Esophagus muscularis mucosa (tissue), 4 donors: ENCODE measurements around the gene UFC1. TPM values are rescaled to one million over a fixed set of nuclear protein-coding genes. Genes with fewer than 3 reads are reported as not detected.

Source experiments
- DNase-seq: peaks from one replicate; pipeline ENCODE4 v3.0.0-alpha.2; 2017; ENCODE audit errors: extremely low spot score
- H3K27ac ChIP-seq, 4 donors: fragments of 200-600 bp; sonication (generic); replicated peaks in 1 of 4; 1 replicate in 3 of 4; 2 replicates in 1 of 4; pipeline ENCODE4 v1.5.1; 2016 to 2019; ENCODE audit warnings: mild to moderate bottlenecking in 1 of 4
- H3K27me3 ChIP-seq, 4 donors: fragments of 200-600 bp; sonication (generic); one replicate each; pipeline versions ENCODE4 v1.5.1 to v1.6.0; 2016 to 2019
- H3K36me3 ChIP-seq, 4 donors: fragments of 200-600 bp; sonication (generic); one replicate each; pipeline ENCODE4 v1.5.1; 2016 to 2019
- H3K4me1 ChIP-seq, 4 donors: fragments of 200-600 bp; sonication (generic); one replicate each; pipeline ENCODE4 v1.5.1; 2016 to 2019
- H3K4me3 ChIP-seq, 4 donors: fragments of 200-600 bp; sonication (generic); 1 replicate in 2 of 4; 2 replicates in 2 of 4; pipeline ENCODE4 v1.5.1; 2016 to 2019; ENCODE audit warnings: mild to moderate bottlenecking in 4 of 4, moderate library complexity in 1 of 4
- H3K9me3 ChIP-seq, 4 donors: fragments of 200-600 bp; sonication (generic); 1 replicate in 3 of 4; 2 replicates in 1 of 4; pipeline ENCODE4 v1.5.1; 2016 to 2019
- EP300 ChIP-seq: sonication (generic); formaldehyde crosslinking; IDR thresholded peaks from one replicate; pipeline ENCODE4 v1.6.1; 2017; ENCODE audit warnings: antibody characterized with exemption
- POLR2A ChIP-seq: fragments of 450-650 bp; IDR thresholded peaks from one replicate; pipeline ENCODE4 v1.6.1; 2017; ENCODE audit warnings: antibody characterized with exemption, moderate library complexity, mild to moderate bottlenecking, low read depth
- POLR2AphosphoS5 ChIP-seq, 2 donors: sonication (generic); formaldehyde crosslinking; IDR thresholded peaks; one replicate each; pipeline ENCODE4 v1.6.1; 2017; ENCODE audit warnings: antibody characterized with exemption in 2 of 2
- WGBS: methylation state at CpG from one replicate; pipeline ENCODE4 v1.1.5; 2018; 5-methylcytosine and 5-hydroxymethylcytosine counted together
- intact Hi-C: fragments of 100-400 bp; cut with DNase I; formaldehyde crosslinking; loops from one replicate; pipeline ENCODE4 v1.15.1; 2023
- total RNA-seq, 4 donors: library from RNA; depleted of rRNA; stranded (reverse); fragments of >200 nt; gene quantifications; one replicate each; pipeline versions ENCODE4 v1.1.0 to v1.2.1, GENCODE V29; 2016
- TF ChIP-seq, protein P1 (sequence below), 3 experiments: fragments of 200-600 bp in 2 of 3; fragments of 450-650 bp in 1 of 3; sonication (generic) in 2 of 3; IDR thresholded peaks; one replicate each; pipeline ENCODE4 v1.5.1; 2017 to 2019; ENCODE audit warnings: antibody characterized with exemption in 3 of 3, mild to moderate bottlenecking in 2 of 3, moderate library complexity in 1 of 3

Gene UFC1
- total RNA-seq, 4 donors from 2014 or later = 62.8 to 86.1 (median 71.6) TPM

DNA sequence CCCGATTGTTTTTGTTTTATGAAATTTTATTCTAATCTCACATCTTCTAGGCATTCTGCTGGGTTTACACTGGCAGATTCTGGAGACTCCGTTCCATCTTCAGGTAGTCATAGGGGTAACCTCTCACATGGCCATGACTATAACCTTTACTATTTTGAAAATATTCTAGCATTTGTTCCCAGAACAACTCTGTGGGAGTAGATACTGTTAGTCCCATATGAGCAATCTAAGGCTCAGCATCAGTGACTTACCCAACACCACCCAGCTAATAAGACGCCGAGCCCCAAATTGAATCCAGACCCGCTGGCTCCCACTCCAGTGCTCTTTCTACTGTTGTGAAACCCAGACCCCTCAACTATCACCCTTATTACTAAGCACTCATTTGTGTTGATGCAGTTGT, 35.3 kb downstream of the UFC1 start:
- no peak for DNase-seq
- peaks cover 0 to 39% (median 17%) of the 10 kb centered on the region in 4 donors for H3K36me3 ChIP-seq
- no peak overlapping the region for H3K4me3 ChIP-seq
- intact Hi-C loops = no loop called here
- H3K4me1 ChIP-seq = peaks cover 19 to 36% (median 31%) of the 10 kb centered on the region in 4 donors
- no peak for TF ChIP-seq POLR2A
- TF ChIP-seq EP300 = no peak
- TF ChIP-seq, protein P1, sequence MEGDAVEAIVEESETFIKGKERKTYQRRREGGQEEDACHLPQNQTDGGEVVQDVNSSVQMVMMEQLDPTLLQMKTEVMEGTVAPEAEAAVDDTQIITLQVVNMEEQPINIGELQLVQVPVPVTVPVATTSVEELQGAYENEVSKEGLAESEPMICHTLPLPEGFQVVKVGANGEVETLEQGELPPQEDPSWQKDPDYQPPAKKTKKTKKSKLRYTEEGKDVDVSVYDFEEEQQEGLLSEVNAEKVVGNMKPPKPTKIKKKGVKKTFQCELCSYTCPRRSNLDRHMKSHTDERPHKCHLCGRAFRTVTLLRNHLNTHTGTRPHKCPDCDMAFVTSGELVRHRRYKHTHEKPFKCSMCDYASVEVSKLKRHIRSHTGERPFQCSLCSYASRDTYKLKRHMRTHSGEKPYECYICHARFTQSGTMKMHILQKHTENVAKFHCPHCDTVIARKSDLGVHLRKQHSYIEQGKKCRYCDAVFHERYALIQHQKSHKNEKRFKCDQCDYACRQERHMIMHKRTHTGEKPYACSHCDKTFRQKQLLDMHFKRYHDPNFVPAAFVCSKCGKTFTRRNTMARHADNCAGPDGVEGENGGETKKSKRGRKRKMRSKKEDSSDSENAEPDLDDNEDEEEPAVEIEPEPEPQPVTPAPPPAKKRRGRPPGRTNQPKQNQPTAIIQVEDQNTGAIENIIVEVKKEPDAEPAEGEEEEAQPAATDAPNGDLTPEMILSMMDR (IDR thresholded peaks at IDR 0.05) = no peak
- TF ChIP-seq POLR2AphosphoS5 (IDR thresholded peaks at IDR 0.05) = no peak
- no peaks in the 10 kb centered on the region for H3K27me3 ChIP-seq
- H3K27ac ChIP-seq = no peak overlapping the region
- no peaks in the 10 kb centered on the region for H3K9me3 ChIP-seq
- 93% methylated on average over 5 of the region's 5 CpGs for WGBS

DNA sequence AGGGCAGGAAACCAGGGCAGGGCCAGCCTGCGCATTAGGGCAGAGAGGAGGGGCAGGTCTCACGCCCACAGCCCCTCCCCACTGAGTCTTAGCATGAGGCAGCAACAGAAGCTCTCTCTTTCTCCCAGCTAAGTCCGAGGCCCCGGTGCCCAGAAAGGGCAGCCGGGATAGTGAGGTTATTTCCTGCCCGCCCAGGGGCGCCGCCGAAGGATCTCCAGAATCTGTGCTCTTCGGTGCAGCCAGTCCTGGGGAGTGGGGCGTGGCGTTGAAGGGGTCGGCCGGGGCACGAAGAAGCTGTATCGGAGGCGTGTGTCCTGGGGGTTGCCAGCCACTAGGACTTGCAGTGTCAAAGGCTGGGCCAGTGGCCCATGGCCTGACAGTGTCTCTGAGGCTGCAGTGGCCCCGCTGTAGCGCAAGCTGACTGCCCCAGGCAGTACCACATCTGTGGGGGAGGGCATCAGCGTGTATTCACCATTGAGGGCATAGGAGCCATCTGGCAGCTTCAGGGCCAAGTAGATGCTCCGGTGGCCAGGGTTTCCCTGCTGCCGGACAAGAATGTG, 37.3 kb downstream of the UFC1 start:
- DNase-seq = no peak
- Histone ChIP-seq H3K9me3 (no peaks in the 10 kb centered on the region), H3K27me3 (no peaks in the 10 kb centered on the region), H3K36me3 (peaks cover 0 to 59% (median 23%) of the 10 kb centered on the region in 4 donors), H3K27ac (no peak overlapping the region), H3K4me3 (no peak overlapping the region), H3K4me1 (peaks cover 15 to 41% (median 29%) of the 10 kb centered on the region in 4 donors)
- intact Hi-C loops = loop anchor here (10.0 kb wide), 1 partner anchor 194 kb away; no protein-coding TSS in a partner anchor
- no peak for TF ChIP-seq POLR2A
- TF ChIP-seq, protein P1 (IDR thresholded peaks at IDR 0.05) = no peak
- 68% methylated on average over 15 of the region's 22 CpGs for WGBS

GRCh38 chr1:161191971-161192370, 38.2 kb downstream of the UFC1 start:
- 69% methylated on average over 8 of the region's 8 CpGs for WGBS
- H3K9me3 ChIP-seq = no peaks in the 10 kb centered on the region
- DNase-seq = no peak
- no peaks in the 10 kb centered on the region for H3K27me3 ChIP-seq
- no peak overlapping the region for H3K4me3 ChIP-seq
- no peak overlapping the region for H3K27ac ChIP-seq
- peaks cover 0 to 67% (median 23%) of the 10 kb centered on the region in 4 donors for H3K36me3 ChIP-seq
- TF ChIP-seq EP300 = no peak
- no peak for TF ChIP-seq POLR2A
- TF ChIP-seq, protein P1 (IDR thresholded peaks at IDR 0.05) = no peak
- TF ChIP-seq POLR2AphosphoS5 (IDR thresholded peaks at IDR 0.05) = no peak
- intact Hi-C loops = loop anchor here (10.0 kb wide), 1 partner anchor 193 kb away; no protein-coding TSS in a partner anchor
- peaks cover 13 to 51% (median 37%) of the 10 kb centered on the region in 4 donors for H3K4me1 ChIP-seq

GRCh38 chr1:161192476-161193465, 39.0 kb downstream of the UFC1 start:
- Histone ChIP-seq H3K36me3 (peaks cover 0 to 67% (median 23%) of the 10 kb centered on the region in 4 donors), H3K9me3 (no peaks in the 10 kb centered on the region), H3K4me1 (peaks cover 13 to 59% (median 45%) of the 10 kb centered on the region in 4 donors), H3K27me3 (no peaks in the 10 kb centered on the region), H3K27ac (peak overlapping the region in 3 of 4 donors; percentile 6 to 24 (median 12)), H3K4me3 (peak overlapping the region in 1 of 4 donors; percentile 25)
- no peak for DNase-seq
- TF ChIP-seq EP300 = no peak
- TF ChIP-seq, protein P1 (IDR thresholded peaks at IDR 0.05) = peak; percentile 70 to 88 (median 81)
- TF ChIP-seq POLR2A = no peak
- TF ChIP-seq POLR2AphosphoS5 (IDR thresholded peaks at IDR 0.05) = peak in 1 of 2 donors; percentile 42
- 33% methylated on average over 7 of the region's 15 CpGs for WGBS
- intact Hi-C loops = loop anchor here (10.0 kb wide), 1 partner anchor 192 kb away; no protein-coding TSS in a partner anchor
